Fibroblast of lung (primary cell): ENCODE measurements around the gene TAAR9.

Experiments
- CTCF ChIP-seq, 2 donors: IDR thresholded peaks in 1 of 2; conservative IDR thresholded peaks in 1 of 2; 1 replicate in 1 of 2; 2 replicates in 1 of 2; pipeline ENCODE4 v1.5.1; 2011 to 2012; ENCODE audit warnings: low read length in 2 of 2, control low read depth in 1 of 2, inconsistent platforms in 1 of 2, low read depth in 1 of 2, mild to moderate bottlenecking in 1 of 2
- EZH2 ChIP-seq: IDR thresholded peaks from 2 replicates; pipeline ENCODE4 v1.5.1; 2012; ENCODE audit warnings: low read length, control low read depth, mild to moderate bottlenecking; ENCODE audit errors: missing control alignments

GRCh38 chr6:132490024-132490423, 48.1 kb upstream of the TAAR9 start:
- no peak for TF ChIP-seq CTCF (conservative IDR thresholded peaks at IDR 0.05 in 1 of 2, IDR thresholded peaks at IDR 0.05 in 1 of 2; ENCODE audit: low read depth in 1 of 2, low read length in 2 of 2)
- no peak for TF ChIP-seq EZH2
